IPS-15b (cell line): ENCODE results near the gene RASSF9.
A peak's percentile ranks its signal among the peaks of the same experiment; 100 is the strongest.

ENCODE experiments used
- H3K27me3 ChIP-seq: one replicate; pipeline ENCODE4 v1.6.1; 2013; ENCODE audit warnings: low read length; ENCODE audit not compliant: control insufficient read depth, insufficient read depth
- H3K36me3 ChIP-seq: one replicate; pipeline ENCODE4 v1.6.1; 2013; ENCODE audit warnings: low read length; ENCODE audit not compliant: control insufficient read depth, insufficient read depth
- H3K4me1 ChIP-seq: one replicate; pipeline ENCODE4 v1.6.1; 2013; ENCODE audit warnings: mild to moderate bottlenecking, low read length; ENCODE audit not compliant: control insufficient read depth, insufficient read depth
- H3K4me3 ChIP-seq: one replicate; pipeline ENCODE4 v1.5.1; 2013; ENCODE audit warnings: low read depth, low read length
- H3K9ac ChIP-seq: one replicate; pipeline ENCODE4 v1.6.1; 2013; ENCODE audit warnings: low read depth, mild to moderate bottlenecking, low read length
- H3K9me3 ChIP-seq: one replicate; pipeline ENCODE4 v1.6.1; 2013; ENCODE audit warnings: mild to moderate bottlenecking, low read length; ENCODE audit not compliant: control insufficient read depth, insufficient read depth

The RASSF9 gene

DNA sequence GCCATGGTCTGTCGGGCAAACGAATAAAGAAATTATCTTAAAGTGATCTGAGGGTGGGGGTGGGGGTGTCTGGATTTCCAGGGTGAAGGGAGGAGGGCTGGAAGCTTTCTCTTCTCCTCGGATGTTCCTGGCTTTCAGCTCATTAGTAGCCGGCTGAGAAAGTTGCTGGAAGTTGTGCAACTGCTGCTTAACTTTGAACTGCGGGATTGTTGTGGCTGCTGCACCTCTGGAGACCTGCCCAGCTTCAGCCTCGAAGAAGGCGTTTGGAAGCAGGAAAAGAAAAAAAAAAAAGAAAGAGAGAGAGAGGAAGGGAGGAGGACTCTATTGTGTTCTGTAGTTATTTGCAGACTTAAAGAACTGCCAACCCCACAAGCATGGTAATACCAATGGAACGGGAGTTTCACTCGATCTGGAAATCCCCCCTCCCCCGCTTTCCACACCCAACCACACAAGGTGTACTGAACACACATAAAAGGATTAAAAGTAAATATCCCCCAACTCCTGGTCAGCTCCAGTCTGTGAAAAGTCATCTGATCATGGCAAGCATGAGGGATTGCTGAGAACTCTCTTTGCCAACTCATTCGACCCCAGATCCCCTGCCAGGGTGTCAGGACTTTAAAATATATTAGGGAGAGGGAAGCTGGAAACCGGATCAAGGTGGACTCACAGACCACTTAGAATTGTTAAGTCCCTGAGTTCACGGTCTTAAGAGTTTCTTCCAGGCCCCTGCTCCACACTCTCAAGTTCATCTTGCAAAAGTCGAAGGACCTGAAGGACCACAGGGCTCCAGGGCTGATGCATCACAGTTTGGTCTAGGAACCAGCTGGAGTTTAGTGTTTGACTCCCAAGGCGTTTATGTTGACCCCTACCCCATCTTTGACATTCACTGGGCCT, at the start of gene RASSF9:
Gene RASSF9, minus strand, starts transcription at position 213 of the 894 bp plus-strand sequence. Its CDS starts 208 bp downstream, at position 5.
- Histone ChIP-seq H3K9ac (no peak within 1 kb of the TSS), H3K4me1 (peaks cover 10% of the 10 kb centered on the region), H3K36me3 (no peaks in the 10 kb centered on the region), H3K27me3 (no peaks in the 10 kb centered on the region), H3K9me3 (no peaks in the 10 kb centered on the region), H3K4me3 (peak within 1 kb of the TSS; percentile 20)

DNA sequence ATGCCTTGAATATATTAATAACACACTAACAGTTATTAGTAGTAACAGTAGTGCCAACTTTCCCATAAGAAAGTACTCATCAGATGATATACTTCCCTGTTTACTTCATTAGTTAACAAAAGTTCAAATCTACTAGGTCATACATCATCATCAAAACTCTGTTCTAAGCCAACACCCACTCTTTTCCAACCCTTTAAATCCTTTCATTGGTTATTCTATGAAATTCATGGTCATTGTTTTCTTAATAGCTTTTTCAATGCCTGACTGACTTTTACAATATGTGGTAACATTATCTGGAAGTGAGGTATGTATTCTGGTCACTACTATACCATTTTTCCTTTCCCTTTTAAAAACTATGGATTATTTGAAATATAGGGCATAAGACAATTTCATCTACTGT, 47.6 kb upstream of the RASSF9 start:
- Histone ChIP-seq H3K4me1 (no peaks in the 10 kb centered on the region), H3K4me3 (no peak overlapping the region), H3K9ac (no peak overlapping the region), H3K27me3 (no peaks in the 10 kb centered on the region), H3K9me3 (no peaks in the 10 kb centered on the region), H3K36me3 (no peaks in the 10 kb centered on the region)

DNA sequence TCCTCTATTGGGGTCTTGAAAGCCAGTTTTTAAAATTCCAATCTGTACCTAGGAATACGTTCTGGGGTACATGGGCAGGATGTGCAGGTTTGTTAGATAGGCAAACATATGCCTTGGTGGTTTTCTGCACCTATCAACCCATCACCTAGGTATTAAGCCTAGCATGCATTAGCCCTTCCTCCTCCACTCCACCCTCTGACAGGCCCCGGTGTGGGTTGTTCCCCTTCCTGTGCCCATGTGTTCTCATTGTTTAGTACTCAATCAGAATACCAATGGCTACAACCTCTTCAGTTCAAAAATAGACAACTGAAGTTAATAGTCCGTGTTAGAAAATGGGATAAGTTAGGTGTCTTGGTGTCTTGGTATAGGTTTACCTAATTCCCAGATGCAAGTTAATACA, 41.2 kb upstream of the RASSF9 start:
- H3K27me3 ChIP-seq = no peaks in the 10 kb centered on the region
- H3K4me1 ChIP-seq = peaks cover 14% of the 10 kb centered on the region
- no peak overlapping the region for H3K9ac ChIP-seq

DNA sequence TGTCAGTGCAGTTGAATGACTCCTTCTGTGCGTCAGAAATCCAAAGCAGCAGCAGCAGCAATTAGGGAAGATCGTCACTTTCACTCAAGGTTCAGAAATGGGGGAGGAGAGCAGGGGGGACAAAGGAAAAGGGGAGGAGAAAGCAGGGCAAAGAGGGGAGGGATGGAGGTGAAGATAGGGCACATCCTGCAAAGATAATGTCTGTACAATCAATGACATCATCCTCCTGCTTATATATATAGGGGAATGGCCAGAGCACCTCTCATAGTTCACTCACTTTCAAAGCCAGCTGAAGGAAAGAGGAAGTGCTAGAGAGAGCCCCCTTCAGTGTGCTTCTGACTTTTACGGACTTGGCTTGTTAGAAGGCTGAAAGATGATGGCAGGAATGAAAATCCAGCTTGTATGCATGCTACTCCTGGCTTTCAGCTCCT, 37.8 kb upstream of the RASSF9 start, which contains the start of gene NTS:
Gene NTS, plus strand, starts transcription at position 265 of the 431 bp plus-strand sequence. Its CDS starts 109 bp downstream, at position 374.
- no peaks in the 10 kb centered on the region for H3K36me3 ChIP-seq
- H3K9me3 ChIP-seq = no peaks in the 10 kb centered on the region
- H3K27me3 ChIP-seq = no peaks in the 10 kb centered on the region
- H3K4me3 ChIP-seq = peak within 1 kb of the TSS; percentile 30
- peaks cover 14% of the 10 kb centered on the region for H3K4me1 ChIP-seq
- no peak within 1 kb of the TSS for H3K9ac ChIP-seq

More for the DNA sequence above, 41.2 kb upstream of the RASSF9 start:
- no peaks in the 10 kb centered on the region for H3K36me3 ChIP-seq
- no peaks in the 10 kb centered on the region for H3K9me3 ChIP-seq
- peak overlapping the region; percentile 6 for H3K4me3 ChIP-seq

DNA sequence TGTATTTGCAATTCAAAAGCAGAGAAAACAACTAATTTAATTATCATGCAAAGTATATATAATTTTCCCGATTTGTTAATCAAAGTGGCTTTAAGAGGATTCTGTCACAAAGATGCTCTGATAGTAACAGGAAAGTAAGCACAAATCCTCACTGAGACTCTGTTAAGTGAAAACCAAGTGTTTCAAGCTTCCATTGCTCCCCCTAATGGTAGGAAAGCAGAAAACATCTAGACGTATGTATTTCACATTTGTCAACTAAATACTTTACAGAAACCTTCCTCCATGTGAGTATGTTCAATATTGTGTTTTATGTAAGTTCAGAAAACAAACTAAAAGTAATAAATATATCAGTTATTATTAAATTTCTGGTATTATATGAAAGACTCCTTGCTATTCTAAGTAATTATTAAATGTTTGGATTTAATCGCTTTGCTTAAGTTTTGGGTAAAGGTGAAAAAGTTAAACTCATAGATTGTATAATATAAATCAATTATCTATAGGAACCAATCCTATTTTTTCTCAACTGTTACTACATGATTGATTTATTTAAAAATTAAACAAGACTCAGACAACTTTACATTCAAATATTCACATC, 36.4 kb upstream of the RASSF9 start:
- Histone ChIP-seq H3K4me1 (peaks cover 14% of the 10 kb centered on the region), H3K27me3 (no peaks in the 10 kb centered on the region), H3K4me3 (no peak overlapping the region), H3K36me3 (no peaks in the 10 kb centered on the region), H3K9me3 (no peaks in the 10 kb centered on the region), H3K9ac (no peak overlapping the region)

DNA sequence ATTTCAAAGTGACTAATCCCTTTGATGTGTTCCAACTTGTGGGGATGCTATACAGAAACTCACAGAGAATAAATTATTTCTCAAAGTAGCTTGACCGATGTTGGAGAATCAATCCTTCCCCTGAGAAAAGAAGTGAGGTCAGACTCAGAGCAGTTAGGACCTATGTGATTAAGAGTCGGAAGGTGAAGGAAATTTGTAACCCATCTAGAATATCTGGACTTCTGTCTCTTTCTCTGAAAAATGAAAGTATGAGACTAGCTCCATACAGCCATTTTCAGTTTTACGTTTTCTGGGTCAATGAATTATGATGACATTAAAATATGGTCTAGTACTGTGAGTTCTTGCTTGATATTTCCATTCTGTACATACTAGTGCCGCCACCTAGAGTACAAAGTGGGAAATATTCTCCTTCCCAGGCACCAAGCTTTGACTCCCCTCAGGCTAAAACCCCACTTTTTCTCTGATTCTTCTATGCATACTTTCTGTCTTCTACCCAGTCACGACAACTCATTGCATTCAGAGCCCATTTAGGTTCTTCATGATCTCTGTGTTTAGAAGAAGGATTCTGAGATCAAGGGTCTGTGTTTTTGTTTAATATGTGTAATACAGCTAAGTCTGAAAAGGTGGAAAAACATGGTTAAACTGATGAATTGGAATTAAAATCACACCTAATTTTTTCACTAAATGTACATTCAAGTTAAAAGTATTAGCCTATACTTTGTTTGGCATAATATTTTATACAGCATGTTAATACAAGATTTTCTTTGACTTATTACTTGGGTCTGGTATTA, 31.0 kb upstream of the RASSF9 start:
- Histone ChIP-seq H3K9ac (no peak overlapping the region), H3K27me3 (no peaks in the 10 kb centered on the region), H3K4me3 (no peak overlapping the region), H3K9me3 (no peaks in the 10 kb centered on the region), H3K4me1 (no peaks in the 10 kb centered on the region), H3K36me3 (no peaks in the 10 kb centered on the region)

DNA sequence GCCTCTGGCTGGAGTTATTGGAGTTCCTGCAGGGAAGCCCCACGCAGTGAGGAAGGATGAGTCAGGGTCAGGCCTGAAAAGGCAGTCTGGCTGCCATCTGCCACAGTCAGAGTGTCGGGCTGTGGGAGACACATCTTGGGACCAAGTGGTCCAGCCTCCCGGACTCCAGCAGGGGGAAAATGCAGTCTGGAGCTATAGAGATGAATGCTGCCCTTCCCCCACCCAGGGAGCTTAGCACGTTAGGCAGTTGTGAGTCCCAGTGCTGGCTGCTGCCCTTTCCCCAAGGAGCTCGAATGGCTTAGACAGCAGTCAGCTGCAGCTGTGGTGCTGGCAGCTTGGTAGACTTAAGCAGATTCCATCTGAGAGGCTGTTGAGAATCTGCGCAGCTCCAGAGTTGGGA, 29.7 kb upstream of the RASSF9 start:
- no peak overlapping the region for H3K4me3 ChIP-seq
- no peaks in the 10 kb centered on the region for H3K36me3 ChIP-seq
- H3K9me3 ChIP-seq = no peaks in the 10 kb centered on the region
- H3K27me3 ChIP-seq = no peaks in the 10 kb centered on the region
- no peaks in the 10 kb centered on the region for H3K4me1 ChIP-seq
- no peak overlapping the region for H3K9ac ChIP-seq

DNA sequence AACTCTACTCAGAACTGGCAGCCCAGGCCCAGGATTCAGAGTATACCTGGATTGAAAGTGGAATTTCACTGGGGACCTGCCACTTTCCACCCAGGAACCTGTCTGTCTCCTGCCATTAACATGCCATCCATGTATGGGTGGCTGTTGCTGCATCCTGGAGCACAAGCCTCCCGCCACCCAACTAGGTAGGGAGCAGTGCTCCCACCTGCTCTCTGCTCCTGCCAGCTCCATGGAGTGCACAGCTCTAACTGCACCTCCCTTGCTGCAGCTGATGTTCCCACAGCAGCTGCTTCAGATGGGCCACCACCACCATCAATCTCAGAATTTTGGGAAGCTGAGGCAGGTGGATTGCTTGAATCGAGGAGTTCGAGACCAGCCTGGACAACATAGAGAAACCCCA, 20.8 kb upstream of the RASSF9 start:
- Histone ChIP-seq H3K9me3 (no peaks in the 10 kb centered on the region), H3K9ac (no peak overlapping the region), H3K36me3 (no peaks in the 10 kb centered on the region), H3K4me1 (no peaks in the 10 kb centered on the region), H3K4me3 (no peak overlapping the region), H3K27me3 (no peaks in the 10 kb centered on the region)

DNA sequence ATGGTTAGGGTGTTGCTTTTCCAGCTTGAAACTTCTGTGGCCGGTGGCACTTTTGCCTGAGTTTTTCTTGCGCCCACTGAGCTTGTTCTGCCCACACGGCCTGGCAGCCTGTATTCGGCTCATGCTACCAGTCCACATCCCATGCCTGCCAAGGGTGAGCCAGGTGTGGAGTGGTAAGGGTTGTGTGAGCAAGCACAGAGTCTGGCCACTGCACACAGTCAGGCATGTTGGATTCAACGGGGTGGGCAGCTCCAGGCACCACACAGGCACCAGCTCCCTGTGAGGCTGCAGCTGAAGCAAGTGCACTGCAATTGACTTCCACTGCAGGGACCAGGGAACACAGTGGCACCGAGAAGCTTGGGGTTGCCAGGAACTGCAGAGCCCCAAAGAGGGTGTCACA, 19.1 kb upstream of the RASSF9 start:
- no peak overlapping the region for H3K4me3 ChIP-seq
- no peak overlapping the region for H3K9ac ChIP-seq
- no peaks in the 10 kb centered on the region for H3K9me3 ChIP-seq
- H3K4me1 ChIP-seq = no peaks in the 10 kb centered on the region
- H3K27me3 ChIP-seq = no peaks in the 10 kb centered on the region
- no peaks in the 10 kb centered on the region for H3K36me3 ChIP-seq

DNA sequence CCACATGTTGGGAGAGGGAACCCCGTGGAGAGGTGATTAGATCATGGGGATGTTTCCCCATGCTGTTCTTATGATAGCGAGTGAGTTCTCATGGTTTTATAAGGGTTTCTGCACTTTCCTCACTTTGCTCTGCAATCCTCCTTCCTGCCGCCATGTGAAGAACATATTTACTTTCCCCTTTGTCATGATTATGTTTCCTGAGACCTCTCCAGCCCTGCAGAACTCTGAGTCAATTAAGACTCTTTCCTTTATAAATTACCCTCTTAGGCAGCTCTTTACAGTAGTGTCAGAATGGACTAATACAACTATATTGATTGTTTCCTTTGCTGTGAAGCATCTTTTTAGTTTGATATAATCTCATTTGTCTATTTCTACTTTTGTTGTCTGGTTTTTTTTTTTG, 13.1 kb upstream of the RASSF9 start:
- no peaks in the 10 kb centered on the region for H3K36me3 ChIP-seq
- no peaks in the 10 kb centered on the region for H3K27me3 ChIP-seq
- H3K9ac ChIP-seq = no peak overlapping the region
- peaks cover 4% of the 10 kb centered on the region for H3K4me1 ChIP-seq
- no peak overlapping the region for H3K4me3 ChIP-seq
- no peaks in the 10 kb centered on the region for H3K9me3 ChIP-seq

DNA sequence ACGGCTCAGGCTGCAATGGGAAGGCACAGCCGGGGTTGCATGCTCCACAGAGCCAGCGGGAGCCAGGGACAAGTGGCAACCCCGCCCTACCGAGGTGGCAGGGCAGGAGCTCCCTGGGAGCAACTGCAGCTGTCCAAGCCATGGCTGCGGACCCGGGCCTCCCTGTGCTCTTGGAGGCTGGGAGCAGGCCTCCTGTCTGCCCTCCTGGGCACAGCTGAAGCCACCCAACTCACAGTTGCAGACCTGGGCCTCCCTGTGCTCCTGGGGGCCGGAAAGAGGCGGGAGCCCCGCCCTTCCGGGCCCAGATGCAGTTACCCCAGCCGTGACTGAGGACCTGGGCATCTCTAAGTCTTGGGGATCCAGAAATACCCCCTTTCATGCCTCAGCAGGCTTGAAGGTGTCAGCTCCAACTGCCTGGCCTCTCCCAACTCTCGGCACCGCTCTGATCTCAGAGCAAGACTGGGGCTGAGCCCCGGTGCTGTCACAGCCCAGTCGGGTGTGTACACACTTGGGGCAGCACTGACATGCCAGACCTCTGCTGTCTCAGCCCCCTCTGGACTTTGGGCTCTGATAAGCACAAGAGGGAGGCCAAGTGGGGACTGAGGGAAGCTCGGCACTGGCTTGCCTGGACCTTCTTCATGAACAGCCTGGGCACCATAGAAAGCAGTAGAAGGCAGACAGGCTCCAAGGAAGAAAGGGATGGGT, 7.5 kb upstream of the RASSF9 start:
- no peaks in the 10 kb centered on the region for H3K27me3 ChIP-seq
- H3K4me1 ChIP-seq = peaks cover 4% of the 10 kb centered on the region
- H3K9ac ChIP-seq = no peak overlapping the region
- H3K4me3 ChIP-seq = no peak overlapping the region
- H3K9me3 ChIP-seq = no peaks in the 10 kb centered on the region
- no peaks in the 10 kb centered on the region for H3K36me3 ChIP-seq
